Gastrocnemius medialis (tissue), 4 donors: Measurements from ENCODE around the gene VOPP1.
A peak's percentile ranks its signal among the peaks of the same experiment; 100 is the strongest.

Experiments used
- POLR2A ChIP-seq, 2 donors: fragments of 450-650 bp; IDR thresholded peaks; one replicate each; pipeline ENCODE4 v1.6.1; 2017; ENCODE audit warnings: antibody characterized with exemption in 2 of 2, mild to moderate bottlenecking in 2 of 2, moderate library complexity in 2 of 2
- TF ChIP-seq, protein P1 (sequence below), 5 experiments: fragments of 450-650 bp in 3 of 5; fragments of 200-600 bp in 2 of 5; sonication (generic) in 2 of 5; IDR thresholded peaks in 4 of 5; conservative IDR thresholded peaks in 1 of 5; 1 replicate in 4 of 5; 2 replicates in 1 of 5; pipeline ENCODE4 v1.5.1; 2016 to 2019; ENCODE audit warnings: antibody characterized with exemption in 5 of 5, mild to moderate bottlenecking in 3 of 5, moderate library complexity in 3 of 5

DNA sequence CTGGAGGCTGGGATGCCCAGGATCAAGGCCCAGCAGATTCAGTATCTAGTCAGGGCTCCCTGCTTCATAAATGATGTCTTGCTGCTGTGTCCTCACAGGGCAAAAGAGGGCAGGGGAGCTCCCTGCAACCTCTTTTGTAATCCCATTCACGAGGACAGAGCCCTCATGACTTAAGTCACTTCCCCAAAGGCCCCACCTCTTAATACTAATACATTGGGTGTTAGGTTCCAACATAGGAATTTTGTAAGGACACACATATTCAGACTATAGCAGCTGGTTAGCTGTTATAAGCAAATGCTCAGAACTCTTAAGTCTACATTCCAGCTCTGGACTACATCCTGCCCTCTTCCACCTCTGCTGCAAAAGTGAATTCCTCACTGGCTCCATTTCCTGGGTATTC is 63.0 kb downstream of the VOPP1 start:
- TF ChIP-seq POLR2A (IDR thresholded peaks at IDR 0.05), result peak in 1 of 2 donors; percentile 7
- TF ChIP-seq, protein P1, sequence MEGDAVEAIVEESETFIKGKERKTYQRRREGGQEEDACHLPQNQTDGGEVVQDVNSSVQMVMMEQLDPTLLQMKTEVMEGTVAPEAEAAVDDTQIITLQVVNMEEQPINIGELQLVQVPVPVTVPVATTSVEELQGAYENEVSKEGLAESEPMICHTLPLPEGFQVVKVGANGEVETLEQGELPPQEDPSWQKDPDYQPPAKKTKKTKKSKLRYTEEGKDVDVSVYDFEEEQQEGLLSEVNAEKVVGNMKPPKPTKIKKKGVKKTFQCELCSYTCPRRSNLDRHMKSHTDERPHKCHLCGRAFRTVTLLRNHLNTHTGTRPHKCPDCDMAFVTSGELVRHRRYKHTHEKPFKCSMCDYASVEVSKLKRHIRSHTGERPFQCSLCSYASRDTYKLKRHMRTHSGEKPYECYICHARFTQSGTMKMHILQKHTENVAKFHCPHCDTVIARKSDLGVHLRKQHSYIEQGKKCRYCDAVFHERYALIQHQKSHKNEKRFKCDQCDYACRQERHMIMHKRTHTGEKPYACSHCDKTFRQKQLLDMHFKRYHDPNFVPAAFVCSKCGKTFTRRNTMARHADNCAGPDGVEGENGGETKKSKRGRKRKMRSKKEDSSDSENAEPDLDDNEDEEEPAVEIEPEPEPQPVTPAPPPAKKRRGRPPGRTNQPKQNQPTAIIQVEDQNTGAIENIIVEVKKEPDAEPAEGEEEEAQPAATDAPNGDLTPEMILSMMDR (IDR thresholded peaks at IDR 0.05 in 4 of 5, conservative IDR thresholded peaks at IDR 0.05 in 1 of 5), result no peak
